GM18907 (cell line): Measurements from ENCODE around the gene CDO1.

Experiments
- ATAC-seq: cut with Tn5 transposase; IDR thresholded peaks from one replicate; pipeline ENCODE4 v1.9.1; 2021; ENCODE audit warnings: mild to moderate bottlenecking, moderate library complexity; ENCODE audit not compliant: unreplicated experiment

The CDO1 gene

DNA sequence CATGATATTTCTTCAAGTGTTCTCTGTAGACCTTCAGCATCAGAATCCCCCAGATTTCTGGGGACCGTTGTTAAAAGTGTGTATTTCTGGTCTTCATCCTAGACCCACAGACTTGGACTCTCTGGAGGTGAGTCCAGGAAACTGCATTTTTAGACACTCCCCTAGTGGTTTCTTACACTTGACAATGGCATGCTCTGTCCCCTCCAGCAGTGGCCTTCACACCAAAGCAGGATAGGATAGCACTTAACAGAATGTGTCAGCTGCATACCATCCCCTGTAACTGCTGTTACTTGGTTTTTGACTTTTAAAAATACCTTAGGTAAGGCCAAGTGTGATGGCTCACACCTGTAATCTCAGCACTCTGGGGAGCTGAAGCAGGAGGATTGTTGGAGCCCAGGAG is 20.8 kb downstream of the CDO1 start:
- ATAC-seq = no peak

DNA sequence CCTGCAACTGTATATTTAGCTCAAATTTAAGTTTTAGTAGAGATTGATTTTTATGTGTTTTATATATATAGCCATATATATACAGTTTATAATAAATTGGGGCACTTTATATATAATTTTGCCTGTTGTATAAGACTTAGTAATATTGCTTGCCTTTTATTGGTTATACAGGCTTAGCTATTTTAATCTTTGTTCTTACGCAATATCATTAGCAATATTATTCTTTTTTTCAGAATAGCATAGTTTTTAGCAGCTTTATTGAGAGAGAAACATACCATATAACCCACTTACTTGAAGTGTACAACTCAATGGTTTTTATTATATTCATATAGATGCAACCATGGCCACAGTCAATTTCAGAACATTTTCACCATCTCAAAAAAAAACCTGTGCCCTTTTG is 28.0 kb downstream of the CDO1 start:
- ATAC-seq = no peak

- ATAC-seq = no peak
These were observed 29.0 kb downstream of the CDO1 start for GRCh38 chr5:115787426-115787825.

DNA sequence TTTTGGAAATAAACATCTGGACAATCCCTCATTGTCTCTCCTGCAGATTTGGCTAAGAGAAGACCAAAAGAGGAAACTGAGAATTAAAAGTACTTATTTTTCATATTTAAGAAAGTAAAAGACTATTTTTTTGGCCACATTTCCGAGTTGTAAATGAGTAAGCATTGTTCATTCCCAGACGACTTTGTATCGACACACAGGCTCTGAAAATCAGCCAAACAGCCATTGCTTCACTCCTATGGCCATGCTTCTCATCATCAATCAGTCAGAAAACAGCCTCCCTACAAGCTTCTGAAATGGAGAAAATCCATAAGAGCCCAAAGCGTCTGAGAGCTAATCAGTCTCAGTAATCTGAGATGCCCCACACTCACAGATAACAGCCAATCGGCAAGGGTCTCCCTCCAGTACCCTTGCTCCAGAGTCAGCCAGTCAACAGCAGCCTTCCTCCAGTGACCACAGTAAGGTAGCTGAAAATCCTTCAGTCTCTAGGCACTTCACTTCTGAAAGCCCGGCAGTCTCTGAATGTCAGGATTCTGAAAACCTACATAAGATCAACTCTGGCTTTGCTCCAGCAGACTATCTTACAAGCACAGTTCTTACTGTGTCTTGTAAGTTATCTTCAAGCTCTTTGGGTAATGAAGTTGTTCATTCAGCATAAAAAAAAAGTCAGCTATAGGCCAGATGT is 30.9 kb downstream of the CDO1 start:
- ATAC-seq = no peak

- no peak for ATAC-seq
These were observed 38.0 kb downstream of the CDO1 start for GRCh38 chr5:115778417-115778816.

DNA sequence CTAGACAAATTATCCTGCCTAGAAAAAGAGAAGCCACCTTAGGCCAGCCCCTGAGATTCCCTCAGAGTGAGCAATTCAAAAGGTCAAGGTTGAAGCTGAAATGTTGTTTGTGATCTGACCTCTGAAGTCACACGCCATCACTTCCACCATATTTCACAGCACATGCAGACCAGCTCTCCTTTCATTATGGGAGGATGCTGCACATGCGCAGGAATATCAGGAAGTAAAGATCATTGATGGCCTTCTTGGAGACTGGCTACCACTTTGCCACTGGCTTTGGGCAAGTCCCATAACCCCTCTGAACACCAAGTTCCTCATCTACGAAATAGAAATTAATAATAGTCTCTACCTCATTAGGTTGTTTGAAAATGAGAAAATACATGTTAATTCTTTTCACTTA is 39.5 kb downstream of the CDO1 start:
- no peak for ATAC-seq

DNA sequence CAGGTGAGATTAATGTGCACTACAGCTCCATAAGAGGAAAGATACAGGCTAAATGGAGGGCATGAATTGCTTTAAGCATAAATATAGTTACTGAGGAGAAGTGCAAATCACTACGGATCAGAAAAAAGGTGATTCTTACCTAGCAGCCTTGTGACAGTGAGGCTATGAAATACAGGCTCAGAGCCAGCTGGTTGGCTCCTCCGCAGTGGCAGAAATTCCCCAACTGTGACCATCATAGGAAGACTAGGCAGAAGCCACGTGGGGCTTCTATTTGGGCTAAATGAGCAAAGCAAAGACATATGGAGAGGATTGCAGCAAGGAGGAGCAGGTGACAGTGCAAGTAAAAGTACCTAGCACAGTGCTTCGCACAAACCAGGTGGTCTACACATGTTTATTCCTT is 40.5 kb downstream of the CDO1 start:
- ATAC-seq = no peak

DNA sequence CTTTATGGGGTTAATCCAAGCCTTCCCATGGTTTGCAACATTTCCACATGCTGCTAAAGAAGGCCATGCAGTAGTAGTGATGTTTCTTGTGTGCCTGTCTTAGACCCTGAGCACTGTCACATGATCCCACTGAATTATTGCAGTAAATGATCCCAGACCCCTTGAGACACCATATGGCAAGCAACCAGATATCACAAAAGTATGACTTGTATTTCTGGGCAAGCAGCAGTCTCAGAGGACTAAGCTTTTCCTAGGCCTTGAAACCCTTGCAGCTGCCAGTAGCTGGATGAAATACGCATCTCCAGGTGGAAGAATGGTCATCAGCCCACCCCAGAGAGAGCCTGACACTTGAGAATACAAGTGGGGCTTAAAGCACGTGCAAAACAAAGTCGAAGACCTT is 41.8 kb downstream of the CDO1 start:
- no peak for ATAC-seq

DNA sequence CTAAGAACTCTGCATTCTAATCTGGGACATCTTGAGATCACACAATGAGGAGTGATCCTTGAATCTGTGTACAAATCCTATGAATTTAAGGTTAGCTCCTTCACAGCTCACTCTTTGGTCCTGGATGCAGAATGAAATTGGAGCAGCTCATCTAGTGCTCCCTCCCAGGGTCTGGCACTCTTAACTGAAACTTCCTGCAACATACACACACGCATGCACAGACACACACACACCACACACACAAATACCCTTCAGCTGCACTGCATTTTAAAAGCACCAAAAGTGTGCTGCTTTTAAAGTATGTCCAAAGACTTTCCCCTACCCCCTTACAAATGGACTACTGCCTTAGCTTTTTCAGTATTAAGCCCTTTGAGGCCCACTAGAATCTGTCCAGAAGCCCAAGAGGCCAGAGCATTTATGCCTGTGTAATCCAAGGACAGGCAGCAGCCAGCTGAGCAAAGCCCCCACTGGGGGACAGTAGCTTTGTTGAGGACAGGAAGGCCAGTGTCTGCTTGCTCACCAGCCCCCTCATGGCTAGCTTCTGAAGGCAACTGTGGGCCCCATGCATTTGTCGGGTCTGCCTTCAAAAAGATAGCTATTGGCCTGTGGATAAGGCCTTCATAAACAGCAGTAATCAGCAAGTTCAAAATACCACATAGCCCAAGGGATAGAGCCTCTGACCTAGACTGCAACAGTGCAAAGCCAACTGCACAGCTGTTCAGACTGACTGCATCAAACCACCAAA is 43.6 kb downstream of the CDO1 start:
- ATAC-seq = no peak

DNA sequence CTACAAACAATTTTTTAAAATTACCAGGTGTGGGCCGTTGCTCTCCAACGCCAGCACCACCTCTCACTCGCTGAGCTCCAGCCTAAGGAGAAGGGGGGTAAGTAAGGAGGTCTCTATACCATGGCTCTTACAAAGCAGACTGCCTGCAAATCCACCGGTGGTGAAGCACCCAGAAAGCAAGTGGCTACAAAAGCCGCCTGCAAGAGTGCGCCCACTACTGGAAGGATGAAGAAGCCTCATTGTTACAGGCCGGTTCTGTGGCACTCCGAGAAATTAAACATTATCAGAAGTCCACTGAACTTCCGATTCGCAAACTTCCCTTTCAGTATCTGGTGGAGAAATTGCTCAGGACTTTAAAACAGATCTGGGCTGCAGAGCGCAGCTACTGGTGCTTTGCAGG is 46.0 kb downstream of the CDO1 start:
- ATAC-seq = no peak

DNA sequence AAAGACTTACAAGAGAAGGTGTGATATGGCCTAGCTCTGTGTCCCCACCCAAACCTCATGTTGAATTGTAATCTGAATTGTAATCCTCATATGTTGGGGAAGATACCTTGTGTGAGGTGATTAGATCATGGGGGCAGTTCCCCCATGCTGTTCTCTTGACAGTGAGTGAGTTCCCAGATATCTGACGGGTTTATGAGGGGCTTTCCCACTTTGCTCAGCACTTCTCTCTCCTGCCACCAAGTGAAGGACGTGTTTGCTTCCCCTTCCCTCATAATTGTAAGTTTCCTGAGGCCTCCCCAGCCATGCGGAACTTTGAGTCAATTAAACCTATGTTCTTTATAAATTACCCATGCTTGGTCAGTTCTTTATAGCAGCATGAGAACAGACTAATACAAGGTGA is 49.0 kb downstream of the CDO1 start:
- ATAC-seq = no peak

GRCh38 chr5:115766608-115767007 is 49.9 kb downstream of the CDO1 start:
- no peak for ATAC-seq

- ATAC-seq = no peak
These were observed 58.1 kb downstream of the CDO1 start for GRCh38 chr5:115758356-115758755.

- ATAC-seq = no peak
These were observed 60.8 kb downstream of the CDO1 start for GRCh38 chr5:115755675-115756074.
